Measurements from ENCODE around the gene REC114. TPM values are rescaled to one million over a fixed set of nuclear protein-coding genes. Genes with fewer than 3 reads are reported as not detected.

Gene REC114
- total RNA-seq, 1 experiment from 2014 or later: not detected

- Mint-ChIP-seq H3K9me3 (no peaks in the 10 kb centered on the region), H3K27me3 (ENCODE audit: low read depth) (no peaks in the 10 kb centered on the region), H3K27ac (no peak overlapping the region), H3K4me1 (no peaks in the 10 kb centered on the region), H3K4me3 (no peak overlapping the region), H3K36me3 (no peaks in the 10 kb centered on the region)
- CTCF ChIA-PET: no interaction called here
- TF ChIP-seq NR2C2 (CRISPR knock-in tag; IDR thresholded peaks at IDR 0.05): no peak
- no peak for TF ChIP-seq CBFB (CRISPR knock-in tag; IDR thresholded peaks at IDR 0.05; ENCODE audit: low read depth)
- no peak for TF ChIP-seq ZNF281 (CRISPR knock-in tag; IDR thresholded peaks at IDR 0.05)
- TF ChIP-seq ZNF416 (CRISPR knock-in tag; IDR thresholded peaks at IDR 0.05): no peak
- TF ChIP-seq, protein P1, sequence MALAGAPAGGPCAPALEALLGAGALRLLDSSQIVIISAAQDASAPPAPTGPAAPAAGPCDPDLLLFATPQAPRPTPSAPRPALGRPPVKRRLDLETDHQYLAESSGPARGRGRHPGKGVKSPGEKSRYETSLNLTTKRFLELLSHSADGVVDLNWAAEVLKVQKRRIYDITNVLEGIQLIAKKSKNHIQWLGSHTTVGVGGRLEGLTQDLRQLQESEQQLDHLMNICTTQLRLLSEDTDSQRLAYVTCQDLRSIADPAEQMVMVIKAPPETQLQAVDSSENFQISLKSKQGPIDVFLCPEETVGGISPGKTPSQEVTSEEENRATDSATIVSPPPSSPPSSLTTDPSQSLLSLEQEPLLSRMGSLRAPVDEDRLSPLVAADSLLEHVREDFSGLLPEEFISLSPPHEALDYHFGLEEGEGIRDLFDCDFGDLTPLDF (CRISPR knock-in tag; IDR thresholded peaks at IDR 0.05): no peak
- no peak for TF ChIP-seq SMAD4 (CRISPR knock-in tag; IDR thresholded peaks at IDR 0.05)
- no peak for TF ChIP-seq ZNF263 (CRISPR knock-in tag; IDR thresholded peaks at IDR 0.05; ENCODE audit: low read depth)
- TF ChIP-seq NR1H2 (CRISPR knock-in tag; IDR thresholded peaks at IDR 0.05): no peak
- no peak for ATAC-seq
- POLR2A ChIA-PET: no interaction called here
- no peak for DNase-seq (ENCODE audit: low spot score)
Observed at GRCh38 chr15:73493922-73494321, 51.0 kb downstream of the REC114 start.

DNA sequence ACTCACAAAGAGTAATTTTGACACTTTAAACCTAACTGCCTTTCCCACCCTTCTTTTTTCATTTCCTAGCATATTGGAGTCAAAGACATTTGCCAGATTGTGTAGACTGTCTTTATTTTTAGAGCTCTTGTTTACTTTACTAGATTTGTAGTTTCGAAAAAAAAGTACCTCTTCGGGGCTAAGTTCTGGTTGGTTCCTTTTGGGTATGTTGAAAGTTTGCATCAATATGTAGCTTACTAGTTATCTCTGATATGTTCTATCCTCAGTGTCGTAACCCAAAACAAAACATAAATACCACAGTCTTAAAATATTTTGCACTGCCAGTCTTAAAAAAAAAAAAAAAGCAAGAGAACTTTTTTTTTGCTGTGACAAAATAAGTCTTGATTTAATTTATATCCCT, 52.2 kb downstream of the REC114 start:
- Mint-ChIP-seq H3K9me3 (no peaks in the 10 kb centered on the region), H3K4me1 (no peaks in the 10 kb centered on the region), H3K36me3 (no peaks in the 10 kb centered on the region), H3K27ac (no peak overlapping the region), H3K4me3 (no peak overlapping the region), H3K27me3 (ENCODE audit: low read depth) (no peaks in the 10 kb centered on the region)
- no peak for DNase-seq (ENCODE audit: low spot score)
- POLR2A ChIA-PET: interaction anchor here (0.6 kb wide), 1 partner anchor 171 kb away, joined by 5 read pairs; no protein-coding TSS in a partner anchor
- no peak for ATAC-seq
- no peak for TF ChIP-seq ATF1 (CRISPR knock-in tag; IDR thresholded peaks at IDR 0.05)
- TF ChIP-seq, protein P2, sequence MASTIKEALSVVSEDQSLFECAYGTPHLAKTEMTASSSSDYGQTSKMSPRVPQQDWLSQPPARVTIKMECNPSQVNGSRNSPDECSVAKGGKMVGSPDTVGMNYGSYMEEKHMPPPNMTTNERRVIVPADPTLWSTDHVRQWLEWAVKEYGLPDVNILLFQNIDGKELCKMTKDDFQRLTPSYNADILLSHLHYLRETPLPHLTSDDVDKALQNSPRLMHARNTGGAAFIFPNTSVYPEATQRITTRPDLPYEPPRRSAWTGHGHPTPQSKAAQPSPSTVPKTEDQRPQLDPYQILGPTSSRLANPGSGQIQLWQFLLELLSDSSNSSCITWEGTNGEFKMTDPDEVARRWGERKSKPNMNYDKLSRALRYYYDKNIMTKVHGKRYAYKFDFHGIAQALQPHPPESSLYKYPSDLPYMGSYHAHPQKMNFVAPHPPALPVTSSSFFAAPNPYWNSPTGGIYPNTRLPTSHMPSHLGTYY (CRISPR knock-in tag; IDR thresholded peaks at IDR 0.05): no peak
- TF ChIP-seq TEAD4 (CRISPR knock-in tag; IDR thresholded peaks at IDR 0.05): no peak
- TF ChIP-seq ZNF512 (CRISPR knock-in tag; IDR thresholded peaks at IDR 0.05; ENCODE audit: borderline replicate concordance): no peak
- TF ChIP-seq ETV6 (CRISPR knock-in tag; IDR thresholded peaks at IDR 0.05): no peak
- TF ChIP-seq, protein P3, sequence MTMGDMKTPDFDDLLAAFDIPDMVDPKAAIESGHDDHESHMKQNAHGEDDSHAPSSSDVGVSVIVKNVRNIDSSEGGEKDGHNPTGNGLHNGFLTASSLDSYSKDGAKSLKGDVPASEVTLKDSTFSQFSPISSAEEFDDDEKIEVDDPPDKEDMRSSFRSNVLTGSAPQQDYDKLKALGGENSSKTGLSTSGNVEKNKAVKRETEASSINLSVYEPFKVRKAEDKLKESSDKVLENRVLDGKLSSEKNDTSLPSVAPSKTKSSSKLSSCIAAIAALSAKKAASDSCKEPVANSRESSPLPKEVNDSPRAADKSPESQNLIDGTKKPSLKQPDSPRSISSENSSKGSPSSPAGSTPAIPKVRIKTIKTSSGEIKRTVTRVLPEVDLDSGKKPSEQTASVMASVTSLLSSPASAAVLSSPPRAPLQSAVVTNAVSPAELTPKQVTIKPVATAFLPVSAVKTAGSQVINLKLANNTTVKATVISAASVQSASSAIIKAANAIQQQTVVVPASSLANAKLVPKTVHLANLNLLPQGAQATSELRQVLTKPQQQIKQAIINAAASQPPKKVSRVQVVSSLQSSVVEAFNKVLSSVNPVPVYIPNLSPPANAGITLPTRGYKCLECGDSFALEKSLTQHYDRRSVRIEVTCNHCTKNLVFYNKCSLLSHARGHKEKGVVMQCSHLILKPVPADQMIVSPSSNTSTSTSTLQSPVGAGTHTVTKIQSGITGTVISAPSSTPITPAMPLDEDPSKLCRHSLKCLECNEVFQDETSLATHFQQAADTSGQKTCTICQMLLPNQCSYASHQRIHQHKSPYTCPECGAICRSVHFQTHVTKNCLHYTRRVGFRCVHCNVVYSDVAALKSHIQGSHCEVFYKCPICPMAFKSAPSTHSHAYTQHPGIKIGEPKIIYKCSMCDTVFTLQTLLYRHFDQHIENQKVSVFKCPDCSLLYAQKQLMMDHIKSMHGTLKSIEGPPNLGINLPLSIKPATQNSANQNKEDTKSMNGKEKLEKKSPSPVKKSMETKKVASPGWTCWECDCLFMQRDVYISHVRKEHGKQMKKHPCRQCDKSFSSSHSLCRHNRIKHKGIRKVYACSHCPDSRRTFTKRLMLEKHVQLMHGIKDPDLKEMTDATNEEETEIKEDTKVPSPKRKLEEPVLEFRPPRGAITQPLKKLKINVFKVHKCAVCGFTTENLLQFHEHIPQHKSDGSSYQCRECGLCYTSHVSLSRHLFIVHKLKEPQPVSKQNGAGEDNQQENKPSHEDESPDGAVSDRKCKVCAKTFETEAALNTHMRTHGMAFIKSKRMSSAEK (CRISPR knock-in tag; IDR thresholded peaks at IDR 0.05; ENCODE audit: borderline replicate concordance): no peak
- TF ChIP-seq ZNF219 (CRISPR knock-in tag; IDR thresholded peaks at IDR 0.05; ENCODE audit: borderline replicate concordance): no peak
- TF ChIP-seq ZNF232 (CRISPR knock-in tag; IDR thresholded peaks at IDR 0.05): no peak
- no peak for TF ChIP-seq MXD4 (CRISPR knock-in tag; IDR thresholded peaks at IDR 0.05; ENCODE audit: borderline replicate concordance)
- no peak for TF ChIP-seq CBFB (CRISPR knock-in tag; IDR thresholded peaks at IDR 0.05; ENCODE audit: low read depth)
- no peak for TF ChIP-seq MYBL2 (CRISPR knock-in tag; IDR thresholded peaks at IDR 0.05)
- TF ChIP-seq, protein P4, sequence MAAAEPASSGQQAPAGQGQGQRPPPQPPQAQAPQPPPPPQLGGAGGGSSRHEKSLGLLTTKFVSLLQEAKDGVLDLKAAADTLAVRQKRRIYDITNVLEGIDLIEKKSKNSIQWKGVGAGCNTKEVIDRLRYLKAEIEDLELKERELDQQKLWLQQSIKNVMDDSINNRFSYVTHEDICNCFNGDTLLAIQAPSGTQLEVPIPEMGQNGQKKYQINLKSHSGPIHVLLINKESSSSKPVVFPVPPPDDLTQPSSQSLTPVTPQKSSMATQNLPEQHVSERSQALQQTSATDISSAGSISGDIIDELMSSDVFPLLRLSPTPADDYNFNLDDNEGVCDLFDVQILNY (CRISPR knock-in tag; IDR thresholded peaks at IDR 0.05): no peak
- no peak for TF ChIP-seq ZNF425 (CRISPR knock-in tag; conservative IDR thresholded peaks at IDR 0.05)
- CTCF ChIA-PET: interaction anchor here (1.0 to 1.1 kb wide), 2 partner anchors 61 to 209 kb away, joined by 3 to 4 read pairs; no protein-coding TSS in a partner anchor
